ENCODE data around the gene HDAC9. TPM values are rescaled to one million over a fixed set of nuclear protein-coding genes. Genes with fewer than 3 reads are reported as not detected.

Gene HDAC9
- total RNA-seq, 2 donors from 2014 or later = 1.5 to 4.0 TPM

- Mint-ChIP-seq H3K9me3 (no peaks in the 10 kb centered on the region), H3K27ac (no peak overlapping the region), H3K27me3 (ENCODE audit: insufficient read depth) (no peaks in the 10 kb centered on the region), H3K4me1 (peaks cover 1% of the 10 kb centered on the region), H3K4me3 (no peak overlapping the region), H3K36me3 (ENCODE audit: low read depth) (no peaks in the 10 kb centered on the region)
- no peaks in the 10 kb centered on the region for H3K27me3 ChIP-seq (ENCODE audit: control insufficient read depth, insufficient read depth, low read length, poor library complexity, severe bottlenecking)
- WGBS, 2 experiments (ENCODE audit: insufficient coverage in 1 of 2, insufficient read length in 1 of 2) = 83% methylated on average over 1 of the region's 1 CpG; no CpG with 5 or more reads in 1 of the 2 experiments
- H3K4me1 ChIP-seq (ENCODE audit: control insufficient read depth, insufficient read depth, low read length) = no peaks in the 10 kb centered on the region
- H3K4me3 ChIP-seq (ENCODE audit: low read length) = no peak overlapping the region
- H3K27ac ChIP-seq (ENCODE audit: low read depth, low read length) = no peak overlapping the region
- no peak for DNase-seq
- H3K9ac ChIP-seq (ENCODE audit: extremely low read depth, low read length, poor library complexity, severe bottlenecking) = no peak overlapping the region
- no peak for TF ChIP-seq CTCF (conservative IDR thresholded peaks at IDR 0.05)
- no peaks in the 10 kb centered on the region for H3K9me3 ChIP-seq (ENCODE audit: control insufficient read depth, low read length)
- no peaks in the 10 kb centered on the region for H3K36me3 ChIP-seq (ENCODE audit: control insufficient read depth, insufficient read depth, low read length)
Observed at GRCh38 chr7:18639711-18640110, 144.2 kb downstream of the HDAC9 start.

- Mint-ChIP-seq H3K9me3 (no peaks in the 10 kb centered on the region), H3K36me3 (ENCODE audit: low read depth) (no peaks in the 10 kb centered on the region), H3K27me3 (ENCODE audit: insufficient read depth) (no peaks in the 10 kb centered on the region), H3K4me1 (no peaks in the 10 kb centered on the region), H3K4me3 (no peak overlapping the region), H3K27ac (no peak overlapping the region)
- no peaks in the 10 kb centered on the region for H3K9me3 ChIP-seq (ENCODE audit: control insufficient read depth, low read length)
- 75 to 93% methylated on average over 2 to 3 of the region's 3 CpGs for WGBS, 2 experiments (ENCODE audit: insufficient coverage in 1 of 2, insufficient read length in 1 of 2)
- H3K36me3 ChIP-seq (ENCODE audit: control insufficient read depth, insufficient read depth, low read length) = no peaks in the 10 kb centered on the region
- no peaks in the 10 kb centered on the region for H3K4me1 ChIP-seq (ENCODE audit: control insufficient read depth, insufficient read depth, low read length)
- H3K27me3 ChIP-seq (ENCODE audit: control insufficient read depth, insufficient read depth, low read length, poor library complexity, severe bottlenecking) = no peaks in the 10 kb centered on the region
- DNase-seq = no peak
- no peak overlapping the region for H3K27ac ChIP-seq (ENCODE audit: low read depth, low read length)
- no peak overlapping the region for H3K9ac ChIP-seq (ENCODE audit: extremely low read depth, low read length, poor library complexity, severe bottlenecking)
- no peak for TF ChIP-seq CTCF (conservative IDR thresholded peaks at IDR 0.05)
- H3K4me3 ChIP-seq (ENCODE audit: low read length) = no peak overlapping the region
Observed at GRCh38 chr7:18644981-18645380, 149.4 kb downstream of the HDAC9 start.

- WGBS, 2 experiments (ENCODE audit: insufficient coverage in 1 of 2, insufficient read length in 1 of 2) = 90 to 96% methylated on average over 3 to 5 of the region's 5 CpGs
Observed at GRCh38 chr7:18647582-18647981, 152.0 kb downstream of the HDAC9 start.

More at GRCh38 chr7:18647582-18647981, 152.0 kb downstream of the HDAC9 start:
- no peak overlapping the region for H3K4me3 ChIP-seq (ENCODE audit: low read length)
- H3K27ac Mint-ChIP-seq = no peak overlapping the region
- H3K27me3 Mint-ChIP-seq (ENCODE audit: insufficient read depth) = no peaks in the 10 kb centered on the region
- H3K27ac ChIP-seq (ENCODE audit: low read depth, low read length) = no peak overlapping the region
- H3K36me3 Mint-ChIP-seq (ENCODE audit: low read depth) = no peaks in the 10 kb centered on the region
- no peaks in the 10 kb centered on the region for H3K4me1 Mint-ChIP-seq
- no peaks in the 10 kb centered on the region for H3K4me1 ChIP-seq (ENCODE audit: control insufficient read depth, insufficient read depth, low read length)
- TF ChIP-seq CTCF (conservative IDR thresholded peaks at IDR 0.05) = no peak
- H3K9me3 ChIP-seq (ENCODE audit: control insufficient read depth, low read length) = no peaks in the 10 kb centered on the region
- no peaks in the 10 kb centered on the region for H3K9me3 Mint-ChIP-seq
- H3K9ac ChIP-seq (ENCODE audit: extremely low read depth, low read length, poor library complexity, severe bottlenecking) = no peak overlapping the region
- no peaks in the 10 kb centered on the region for H3K36me3 ChIP-seq (ENCODE audit: control insufficient read depth, insufficient read depth, low read length)
- H3K27me3 ChIP-seq (ENCODE audit: control insufficient read depth, insufficient read depth, low read length, poor library complexity, severe bottlenecking) = no peaks in the 10 kb centered on the region
- no peak overlapping the region for H3K4me3 Mint-ChIP-seq
- no peak for DNase-seq
